GM18526 (cell line): Measurements from ENCODE around the gene DCC.

Source experiments
- POLR2A ChIP-seq: IDR thresholded peaks from 3 replicates; pipeline ENCODE4 v1.6.1; 2011; ENCODE audit not compliant: insufficient read length; ENCODE audit errors: extremely low read depth

Gene DCC

DNA sequence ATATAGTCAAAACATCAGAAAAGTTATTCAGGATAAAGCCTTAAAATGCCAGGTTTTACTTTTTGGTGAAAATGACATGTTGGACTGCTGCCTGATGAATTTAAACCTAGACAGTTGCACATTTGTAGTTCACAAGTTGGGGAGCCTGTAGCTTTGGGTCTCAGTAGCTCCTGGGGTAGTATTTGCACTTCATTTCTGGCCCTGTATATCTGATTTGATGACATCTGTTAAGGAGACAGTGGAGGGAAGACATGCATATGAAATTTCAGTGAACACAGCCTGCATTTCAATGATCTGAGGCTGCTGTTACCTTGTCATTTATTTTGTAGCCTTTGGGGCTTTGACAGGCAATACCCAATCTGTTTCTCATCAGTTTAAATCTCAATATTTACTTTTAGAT is 156.4 kb downstream of the DCC start:
- TF ChIP-seq POLR2A = no peak

DNA sequence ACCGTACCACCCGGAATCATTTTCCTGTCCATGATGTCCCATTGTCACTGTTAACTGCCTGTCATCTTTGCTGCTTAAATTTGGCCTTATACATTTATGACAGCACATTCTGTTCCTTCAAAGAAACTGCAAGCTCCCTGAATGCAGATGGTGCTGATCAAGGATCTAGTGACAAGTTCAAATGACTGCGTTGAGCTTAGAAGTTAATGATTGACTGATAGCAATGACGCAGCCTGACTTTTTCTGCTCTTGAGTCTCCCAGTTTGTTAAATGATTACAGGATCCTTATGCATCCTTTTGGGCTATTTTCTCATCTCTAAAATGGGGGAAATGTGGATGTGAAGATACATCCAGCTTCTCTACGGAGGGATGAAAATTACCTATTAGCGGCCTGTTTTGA is 159.0 kb downstream of the DCC start:
- no peak for TF ChIP-seq POLR2A

DNA sequence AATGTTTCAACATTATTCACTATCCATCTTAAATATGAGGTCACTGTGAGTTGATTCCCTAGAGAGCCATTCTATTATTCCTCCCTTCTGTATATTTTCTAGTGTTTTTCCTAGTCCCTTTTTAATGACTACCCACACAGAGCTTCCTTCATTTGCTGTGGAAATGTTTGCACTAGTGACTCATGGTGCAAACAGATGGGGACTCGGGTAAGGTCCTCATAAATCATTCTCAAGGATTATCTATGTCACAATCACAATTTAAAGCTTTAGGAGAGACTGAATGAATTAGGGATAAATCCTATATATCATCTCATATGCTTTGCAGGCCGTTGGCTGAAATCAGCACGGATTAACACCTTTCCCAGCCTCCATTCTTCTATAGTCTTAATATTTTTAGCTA is 159.6 kb downstream of the DCC start:
- TF ChIP-seq POLR2A = no peak

DNA sequence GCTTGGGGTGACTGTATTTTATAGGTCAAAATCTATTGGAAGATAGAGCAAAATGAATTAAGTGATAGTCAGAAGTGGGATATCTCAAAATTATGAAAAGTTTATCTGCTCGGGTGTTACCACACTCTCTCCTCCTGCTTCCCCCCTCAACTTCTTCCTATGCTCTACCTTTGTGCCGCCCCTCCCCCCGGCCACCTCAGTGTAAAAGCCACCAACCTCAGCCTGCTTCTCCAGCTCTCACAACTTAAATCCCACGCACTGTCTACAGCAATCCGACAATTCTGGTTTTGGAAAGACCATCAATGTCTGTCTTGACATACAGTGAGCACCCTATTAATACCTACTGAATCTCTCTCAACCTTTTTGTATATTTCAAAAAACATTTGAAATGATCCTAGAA is 164.6 kb downstream of the DCC start:
- TF ChIP-seq POLR2A = no peak

DNA sequence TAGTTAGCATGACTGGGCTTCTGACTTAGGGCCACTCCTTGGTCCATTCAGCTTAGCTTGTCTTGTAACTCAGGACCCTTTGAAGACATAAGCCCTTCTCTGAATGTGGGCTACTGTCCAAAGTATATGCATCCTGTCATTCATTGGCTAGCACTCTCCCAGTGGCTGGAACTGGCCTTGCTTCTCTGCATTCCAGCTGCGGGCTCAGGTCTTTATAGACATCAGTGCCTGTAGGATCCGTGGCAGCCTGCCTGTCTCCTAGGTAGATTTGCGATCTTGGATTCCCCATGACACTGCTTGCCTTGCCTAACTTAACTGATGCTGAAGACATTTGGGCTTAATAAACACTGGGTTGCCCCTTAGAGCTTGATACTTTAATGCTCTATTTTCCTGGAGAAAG is 170.1 kb downstream of the DCC start:
- TF ChIP-seq POLR2A = no peak

DNA sequence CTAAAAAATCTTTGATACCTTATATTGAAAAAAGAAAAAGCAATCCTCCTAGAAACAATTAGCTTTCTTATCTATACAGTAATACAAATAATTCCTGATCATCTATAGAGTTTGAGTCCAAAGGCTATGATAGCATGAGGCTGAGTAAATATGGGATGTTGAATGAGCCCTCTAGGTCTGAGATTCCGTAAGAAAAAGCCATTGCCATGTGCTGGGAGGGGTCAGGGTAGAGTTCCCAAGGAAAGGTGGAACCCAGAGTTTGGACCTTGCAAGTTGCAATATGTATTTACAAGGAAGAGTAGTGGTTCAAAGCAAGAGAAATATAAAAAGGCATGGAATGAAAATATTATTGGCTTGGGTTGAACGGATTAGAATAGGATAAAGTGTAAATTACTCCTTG is 178.1 kb downstream of the DCC start:
- no peak for TF ChIP-seq POLR2A

DNA sequence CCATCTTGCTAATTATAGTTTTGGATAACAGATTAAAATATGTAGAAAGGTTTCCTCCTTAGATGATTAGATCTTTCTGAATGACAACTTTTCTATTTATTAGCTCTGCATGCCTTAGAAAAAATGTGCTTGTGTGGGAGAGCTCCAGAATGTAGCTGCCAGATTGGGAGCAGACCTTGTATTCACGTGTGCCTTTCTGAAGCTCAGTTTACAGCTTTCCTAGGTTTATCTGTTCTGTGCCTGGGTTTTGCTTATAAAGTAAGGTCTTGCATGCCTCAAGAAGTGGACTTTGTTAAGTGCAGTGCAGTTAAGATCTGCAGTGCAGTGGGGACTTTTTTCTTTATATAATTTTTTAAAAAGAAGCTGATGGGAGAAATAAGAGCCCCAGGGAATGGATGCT is 179.0 kb downstream of the DCC start:
- no peak for TF ChIP-seq POLR2A

DNA sequence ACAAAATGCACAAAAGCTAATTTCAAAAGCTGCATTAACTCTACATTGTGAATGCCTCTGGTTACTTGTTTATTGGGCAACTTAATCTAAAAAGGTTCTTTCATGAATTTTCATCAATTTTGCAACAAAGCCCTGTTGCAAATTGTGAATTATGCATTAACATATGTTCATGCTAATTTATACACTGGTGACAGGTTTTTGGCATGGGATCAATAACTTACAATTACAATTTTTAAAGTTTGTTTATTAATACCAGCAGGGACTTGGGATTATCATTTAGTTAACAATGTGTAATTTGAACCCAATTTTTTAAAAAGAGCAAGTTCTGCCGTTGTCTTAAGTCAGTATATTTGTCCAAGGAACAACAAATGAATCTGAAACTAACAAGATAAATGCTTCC is 183.6 kb downstream of the DCC start:
- TF ChIP-seq POLR2A = no peak

DNA sequence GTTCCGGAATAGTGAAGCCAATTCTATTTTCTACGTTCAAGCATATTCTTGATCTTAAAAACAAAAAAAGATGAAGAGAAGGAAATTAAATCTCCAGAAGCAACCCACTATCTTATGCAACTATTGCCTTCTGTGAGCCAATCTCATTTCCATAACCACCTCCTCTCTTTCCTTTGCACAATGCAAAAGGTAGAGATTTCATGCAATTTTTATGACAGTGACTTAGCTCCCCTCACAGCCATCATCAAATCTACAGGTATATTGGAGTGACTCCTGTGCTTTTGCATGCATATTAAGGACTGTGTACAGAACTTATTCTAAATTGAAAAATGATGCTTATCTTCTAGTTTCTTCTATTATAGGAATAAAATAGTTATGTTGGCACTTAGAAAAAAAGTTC is 191.8 kb downstream of the DCC start:
- no peak for TF ChIP-seq POLR2A

DNA sequence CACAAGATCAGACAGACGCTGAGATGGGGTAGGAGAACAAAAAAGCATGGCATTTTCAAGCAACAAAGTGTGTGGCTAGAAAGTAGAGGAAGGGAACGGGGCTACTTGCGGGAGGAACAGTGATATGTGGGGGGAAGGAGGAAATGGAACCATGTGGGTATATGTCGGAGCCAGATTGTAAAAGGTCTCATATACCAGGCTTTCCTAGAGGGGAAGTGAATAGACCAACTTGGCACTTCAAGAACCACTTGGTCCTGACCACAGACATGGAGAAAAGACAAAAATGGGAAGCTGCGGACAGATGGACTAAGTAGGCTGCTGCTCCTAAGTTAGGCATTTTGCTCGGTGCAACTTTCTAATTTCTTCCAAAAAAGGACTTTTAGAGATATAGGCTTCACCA is 196.0 kb downstream of the DCC start:
- no peak for TF ChIP-seq POLR2A

DNA sequence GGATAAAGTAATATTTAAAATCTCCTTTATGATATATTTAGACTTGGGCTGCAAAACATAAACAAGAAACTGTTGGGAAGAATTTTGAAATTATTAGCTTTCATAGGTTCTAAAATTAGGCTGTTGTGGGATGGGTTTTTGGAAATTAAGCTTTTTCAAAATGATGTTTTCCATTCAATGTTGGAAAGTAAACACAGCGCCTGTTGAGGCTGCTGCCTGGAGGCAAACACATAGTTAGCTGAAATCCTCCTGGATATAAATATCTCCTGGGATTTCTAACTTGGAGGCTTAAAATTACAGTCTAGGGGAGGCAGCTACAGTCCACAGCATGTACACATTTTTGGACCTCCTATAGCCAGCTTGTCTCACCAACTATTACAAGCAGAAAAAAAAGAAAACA is 197.3 kb downstream of the DCC start:
- no peak for TF ChIP-seq POLR2A

DNA sequence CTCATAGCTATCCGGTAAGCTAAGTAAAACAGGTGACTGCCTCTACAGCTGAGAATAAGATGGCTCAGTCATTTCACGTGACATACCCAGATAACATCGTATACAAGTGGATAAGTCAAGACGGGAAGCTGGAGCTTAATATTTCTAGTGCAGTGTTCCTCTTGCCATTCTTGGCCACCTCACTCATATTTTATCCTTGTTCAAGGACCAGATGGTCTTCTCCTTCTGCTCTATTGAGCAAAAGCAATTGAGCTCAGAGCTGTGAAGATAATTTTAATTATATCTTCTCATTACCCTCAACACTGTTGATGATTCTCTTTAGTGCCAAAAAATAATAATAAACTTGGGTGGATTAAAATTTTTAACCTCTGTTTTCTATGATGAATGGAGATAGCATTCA is 201.1 kb downstream of the DCC start:
- TF ChIP-seq POLR2A = no peak

DNA sequence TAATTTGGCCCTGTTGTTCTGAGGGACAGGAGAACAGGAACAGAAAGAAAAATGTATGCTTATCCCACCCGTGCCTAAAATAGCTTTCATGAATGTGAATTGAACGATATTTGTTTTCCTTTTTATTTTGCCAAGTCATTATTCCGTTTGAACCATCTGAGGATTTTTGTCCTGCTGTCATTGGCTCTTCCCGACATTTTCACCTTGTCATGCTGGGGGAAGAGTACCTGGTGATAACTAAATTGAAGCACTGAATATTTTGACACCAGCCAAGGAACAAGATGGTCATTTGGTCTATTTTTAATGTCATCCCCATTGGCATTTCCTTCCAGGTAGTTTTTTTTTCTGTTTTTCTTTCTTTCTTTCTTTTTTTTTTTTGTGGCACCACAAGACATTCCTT is 204.1 kb downstream of the DCC start:
- no peak for TF ChIP-seq POLR2A

DNA sequence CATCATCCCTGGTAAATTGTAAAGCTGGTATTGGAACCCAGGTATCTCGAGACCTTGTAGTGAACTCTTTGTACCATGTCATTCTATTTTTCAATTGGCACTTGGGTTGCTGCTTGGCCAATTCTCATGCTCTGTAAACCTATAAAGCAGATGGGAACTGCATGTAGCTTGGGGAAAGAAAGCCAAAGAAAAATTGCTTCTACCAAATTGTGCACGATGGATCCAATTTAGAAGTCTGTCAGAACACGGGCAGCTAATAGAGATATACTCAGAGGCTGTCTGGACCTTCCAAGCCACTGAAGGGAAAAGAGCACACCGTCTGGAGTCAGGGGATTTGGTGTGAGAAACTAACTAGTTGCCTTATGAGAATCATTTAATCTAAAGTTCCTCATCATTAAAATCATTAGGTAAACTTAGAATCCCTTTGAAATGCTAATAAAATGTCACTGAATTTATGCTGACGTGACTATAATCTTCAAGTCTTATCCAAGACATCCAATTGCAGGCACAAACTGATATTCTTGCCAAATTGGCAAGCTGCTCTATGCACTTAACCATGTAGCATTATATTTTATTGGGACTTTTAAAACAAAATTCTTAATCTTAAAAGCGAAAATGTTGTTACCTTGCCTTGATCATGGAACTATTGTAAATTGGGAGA is 206.8 kb downstream of the DCC start:
- TF ChIP-seq POLR2A = no peak

DNA sequence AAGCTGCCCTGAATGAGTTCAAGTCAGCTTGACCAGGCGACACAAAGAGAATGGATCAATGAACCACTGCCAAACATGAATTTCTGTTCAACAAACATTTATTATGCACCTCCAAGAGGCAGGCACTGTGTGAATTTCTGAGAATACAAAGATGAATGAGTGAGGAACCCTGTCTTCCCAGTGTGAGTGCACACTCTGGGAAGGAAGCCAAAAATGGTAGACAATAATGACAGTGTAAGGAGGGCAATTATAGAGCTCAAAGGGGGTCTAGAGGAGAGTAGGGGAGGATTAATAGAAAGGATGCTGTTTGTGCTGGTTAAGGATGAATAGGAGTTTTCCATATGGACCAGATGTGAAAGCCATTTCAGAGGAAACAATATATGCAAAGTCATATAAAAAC is 213.4 kb downstream of the DCC start:
- no peak for TF ChIP-seq POLR2A

DNA sequence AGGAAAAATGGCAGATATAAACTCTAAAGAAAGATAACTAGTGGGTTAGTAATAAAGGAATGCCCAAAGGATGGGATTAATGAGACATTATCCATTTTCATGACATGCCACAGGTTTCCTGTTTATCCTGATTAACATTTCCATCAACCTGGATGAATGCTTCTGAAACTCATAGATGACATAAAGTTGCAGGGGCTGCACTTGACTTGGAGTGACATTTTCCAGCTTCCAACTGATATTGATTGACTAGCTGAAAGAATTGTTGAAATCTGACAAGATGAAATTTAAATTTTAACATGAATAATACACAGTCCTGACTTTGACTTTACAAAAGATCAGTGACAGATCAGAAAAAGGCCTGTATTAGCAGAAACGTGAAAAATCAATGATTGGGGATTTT is 214.2 kb downstream of the DCC start:
- no peak for TF ChIP-seq POLR2A

DNA sequence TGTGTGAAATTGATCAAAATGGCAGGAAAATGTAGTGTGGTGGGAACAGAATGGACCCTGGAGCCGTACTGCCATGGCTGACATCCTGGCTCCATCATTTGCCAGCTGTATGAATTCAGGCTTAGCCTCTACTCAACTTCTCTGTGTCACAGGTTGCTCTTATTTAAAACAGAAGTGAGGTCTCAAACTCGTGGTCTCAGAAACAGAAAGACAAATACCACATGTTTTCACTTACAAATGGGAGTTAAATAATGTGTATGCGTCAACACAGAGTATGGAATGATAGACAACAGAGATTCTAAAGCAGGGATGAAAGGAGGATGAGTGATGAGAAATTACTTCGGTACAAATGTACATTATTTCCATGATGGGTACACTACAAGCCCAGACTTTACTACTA is 227.4 kb downstream of the DCC start:
- TF ChIP-seq POLR2A = no peak

DNA sequence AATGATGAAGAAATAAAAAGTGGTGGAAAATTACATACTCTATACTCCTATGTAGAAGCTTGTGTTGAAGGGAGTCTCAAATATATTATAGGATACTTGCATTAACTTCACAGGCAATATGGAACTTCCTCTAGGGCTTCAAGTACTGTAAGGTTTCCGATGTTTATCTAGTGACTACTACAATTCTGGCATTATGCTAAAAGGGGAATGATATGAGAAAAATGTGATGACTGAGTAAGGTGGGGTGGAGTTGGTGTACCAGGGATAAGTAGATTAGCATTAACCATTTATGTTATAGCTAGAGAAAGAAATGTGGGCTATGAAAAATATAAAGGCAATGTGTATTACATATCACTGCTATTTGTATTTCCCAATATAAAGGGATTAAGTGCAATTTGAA is 229.5 kb downstream of the DCC start:
- no peak for TF ChIP-seq POLR2A
